Parathyroid adenoma (tissue), 2 donors: Measurements from ENCODE around the gene NRXN2.

Experiments used
- H2AFZ ChIP-seq: fragments of 300-600 bp; sonication (generic); one replicate; pipeline ENCODE4 v1.7.0; 2017; ENCODE audit warnings: antibody characterized with exemption, mild to moderate bottlenecking
- H3K27ac ChIP-seq: fragments of 300-600 bp; sonication (generic); one replicate; pipeline ENCODE4 v1.7.0; 2017
- H3K27me3 ChIP-seq: fragments of 300-600 bp; sonication (generic); one replicate; pipeline ENCODE4 v1.7.0; 2017; ENCODE audit warnings: low read length; ENCODE audit not compliant: control insufficient read depth, insufficient read depth
- H3K36me3 ChIP-seq: fragments of 300-600 bp; sonication (generic); one replicate; pipeline ENCODE4 v1.7.0; 2017; ENCODE audit warnings: low read length; ENCODE audit not compliant: control insufficient read depth, insufficient read depth
- H3K4me1 ChIP-seq: fragments of 300-600 bp; sonication (generic); one replicate; pipeline ENCODE4 v1.7.0; 2017; ENCODE audit warnings: control low read depth
- H3K4me2 ChIP-seq: fragments of 300-600 bp; sonication (generic); one replicate; pipeline ENCODE4 v1.7.0; 2017; ENCODE audit warnings: low read length
- H3K4me3 ChIP-seq: fragments of 300-600 bp; sonication (generic); one replicate; pipeline ENCODE4 v1.7.0; 2017; ENCODE audit warnings: low read depth, low read length
- H3K79me2 ChIP-seq: fragments of 300-600 bp; sonication (generic); one replicate; pipeline ENCODE4 v1.7.0; 2017; ENCODE audit warnings: control low read depth
- H3K9ac ChIP-seq: fragments of 300-600 bp; sonication (generic); one replicate; pipeline ENCODE4 v1.7.0; 2017; ENCODE audit warnings: mild to moderate bottlenecking
- H3K9me3 ChIP-seq: fragments of 300-600 bp; sonication (generic); one replicate; pipeline ENCODE4 v1.7.0; 2017; ENCODE audit warnings: low read length; ENCODE audit not compliant: control insufficient read depth
- TF ChIP-seq, protein P1 (sequence below): fragments of 300-600 bp; sonication (generic); IDR thresholded peaks from one replicate; pipeline ENCODE4 v1.7.0; 2017; ENCODE audit warnings: antibody characterized with exemption, mild to moderate bottlenecking
- donor health status: primary hyperparathyroidism.

Gene NRXN2

DNA sequence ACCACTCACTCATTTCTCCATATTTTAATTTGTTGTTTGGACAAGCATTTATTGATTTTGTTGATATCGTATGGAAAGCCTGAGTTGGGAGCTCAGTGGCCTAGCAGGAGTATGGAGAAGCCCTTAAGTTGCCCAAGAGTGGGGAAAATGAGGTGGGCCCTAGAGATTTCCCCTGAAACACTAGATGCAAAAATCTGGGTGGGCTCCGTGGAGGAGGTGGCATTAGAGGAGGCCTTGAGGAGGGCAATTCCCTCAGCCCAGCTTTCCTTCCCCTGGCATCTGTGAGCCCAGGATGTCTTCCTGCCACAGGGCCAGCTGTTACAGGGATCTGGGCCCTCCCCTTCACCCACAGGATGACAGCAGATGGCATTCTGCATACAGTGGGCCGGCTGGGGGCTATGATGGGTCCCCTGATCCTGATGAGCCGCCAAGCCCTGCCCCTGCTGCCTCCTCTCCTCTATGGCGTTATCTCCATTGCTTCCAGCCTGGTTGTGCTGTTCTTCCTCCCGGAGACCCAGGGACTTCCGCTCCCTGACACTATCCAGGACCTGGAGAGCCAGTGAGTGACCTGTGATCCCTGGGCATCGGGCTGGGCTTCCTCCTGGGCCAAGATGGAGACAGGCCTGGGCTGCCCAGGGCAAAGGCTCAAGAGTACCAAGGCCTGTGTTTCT, 153.6 kb downstream of the NRXN2 start:
- Histone ChIP-seq H3K79me2 (no peaks in the 10 kb centered on the region), H3K4me3 (no peak overlapping the region), H3K9me3 (no peaks in the 10 kb centered on the region), H3K36me3 (no peaks in the 10 kb centered on the region), H2AFZ (no peak overlapping the region), H3K9ac (no peak overlapping the region), H3K4me1 (no peaks in the 10 kb centered on the region), H3K4me2 (no peak overlapping the region), H3K27me3 (no peaks in the 10 kb centered on the region), H3K27ac (no peak overlapping the region)
- TF ChIP-seq, protein P1, sequence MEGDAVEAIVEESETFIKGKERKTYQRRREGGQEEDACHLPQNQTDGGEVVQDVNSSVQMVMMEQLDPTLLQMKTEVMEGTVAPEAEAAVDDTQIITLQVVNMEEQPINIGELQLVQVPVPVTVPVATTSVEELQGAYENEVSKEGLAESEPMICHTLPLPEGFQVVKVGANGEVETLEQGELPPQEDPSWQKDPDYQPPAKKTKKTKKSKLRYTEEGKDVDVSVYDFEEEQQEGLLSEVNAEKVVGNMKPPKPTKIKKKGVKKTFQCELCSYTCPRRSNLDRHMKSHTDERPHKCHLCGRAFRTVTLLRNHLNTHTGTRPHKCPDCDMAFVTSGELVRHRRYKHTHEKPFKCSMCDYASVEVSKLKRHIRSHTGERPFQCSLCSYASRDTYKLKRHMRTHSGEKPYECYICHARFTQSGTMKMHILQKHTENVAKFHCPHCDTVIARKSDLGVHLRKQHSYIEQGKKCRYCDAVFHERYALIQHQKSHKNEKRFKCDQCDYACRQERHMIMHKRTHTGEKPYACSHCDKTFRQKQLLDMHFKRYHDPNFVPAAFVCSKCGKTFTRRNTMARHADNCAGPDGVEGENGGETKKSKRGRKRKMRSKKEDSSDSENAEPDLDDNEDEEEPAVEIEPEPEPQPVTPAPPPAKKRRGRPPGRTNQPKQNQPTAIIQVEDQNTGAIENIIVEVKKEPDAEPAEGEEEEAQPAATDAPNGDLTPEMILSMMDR = no peak

DNA sequence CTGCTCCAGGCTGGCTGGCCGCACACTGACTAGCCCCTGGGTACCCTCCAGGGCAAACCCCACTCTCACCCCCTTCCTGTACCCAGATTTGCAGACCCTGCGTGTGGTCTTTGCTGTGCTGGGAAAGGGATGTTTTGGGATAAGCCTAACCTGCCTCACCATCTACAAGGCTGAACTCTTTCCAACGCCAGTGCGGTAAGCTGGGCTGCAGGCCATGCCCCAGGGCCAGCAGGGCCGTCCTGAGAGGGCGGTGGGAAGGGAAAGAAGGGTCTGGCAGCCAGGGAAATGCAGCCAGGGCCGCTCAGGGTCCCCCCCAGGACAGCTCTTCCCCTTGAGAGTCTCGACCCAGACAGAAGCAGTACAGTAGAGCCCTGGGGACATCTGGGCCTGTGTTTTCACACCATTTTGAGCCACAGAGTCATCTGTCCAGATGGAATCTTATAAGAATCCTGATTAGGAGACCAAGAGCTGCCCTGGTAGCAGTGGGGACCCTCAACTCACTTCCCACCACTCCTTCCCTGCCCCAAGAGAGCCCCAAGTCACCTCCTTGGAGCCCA, 154.3 kb downstream of the NRXN2 start:
- no peak overlapping the region for H2AFZ ChIP-seq
- H3K27ac ChIP-seq = no peak overlapping the region
- no peaks in the 10 kb centered on the region for H3K27me3 ChIP-seq
- no peaks in the 10 kb centered on the region for H3K79me2 ChIP-seq
- H3K9me3 ChIP-seq = no peaks in the 10 kb centered on the region
- H3K36me3 ChIP-seq = no peaks in the 10 kb centered on the region
- no peak overlapping the region for H3K9ac ChIP-seq
- TF ChIP-seq, protein P1 = no peak
- no peak overlapping the region for H3K4me2 ChIP-seq
- H3K4me1 ChIP-seq = no peaks in the 10 kb centered on the region
- H3K4me3 ChIP-seq = no peak overlapping the region

DNA sequence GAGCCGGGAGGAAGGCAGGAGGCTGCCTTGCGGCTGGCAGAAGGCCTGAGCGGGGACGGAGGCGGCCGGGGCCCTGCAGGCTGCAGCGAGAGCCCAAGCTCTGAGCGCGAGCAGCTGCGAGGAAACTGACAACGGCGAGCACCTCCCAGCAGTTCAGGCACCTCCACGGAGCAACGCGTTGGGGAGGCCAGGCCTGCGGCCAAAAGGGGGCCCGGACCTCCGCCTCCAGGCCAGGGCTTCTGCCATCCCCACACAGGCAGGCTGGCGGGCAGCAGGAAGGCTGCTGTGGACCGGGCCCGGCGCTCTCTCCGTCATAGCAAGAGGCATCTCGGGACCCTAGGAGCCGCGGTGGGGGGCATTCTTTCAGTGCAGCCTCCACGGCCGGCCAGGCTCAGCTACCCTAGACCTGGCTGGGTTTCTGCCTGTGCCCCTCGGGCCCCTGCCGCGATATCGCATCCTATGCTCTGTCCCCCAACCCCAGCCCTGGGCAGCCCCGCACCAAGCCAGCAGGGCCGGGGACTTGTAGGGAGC, 154.9 kb downstream of the NRXN2 start:
- Histone ChIP-seq H3K4me3 (no peak overlapping the region), H2AFZ (no peak overlapping the region)
- TF ChIP-seq, protein P1 = no peak

DNA sequence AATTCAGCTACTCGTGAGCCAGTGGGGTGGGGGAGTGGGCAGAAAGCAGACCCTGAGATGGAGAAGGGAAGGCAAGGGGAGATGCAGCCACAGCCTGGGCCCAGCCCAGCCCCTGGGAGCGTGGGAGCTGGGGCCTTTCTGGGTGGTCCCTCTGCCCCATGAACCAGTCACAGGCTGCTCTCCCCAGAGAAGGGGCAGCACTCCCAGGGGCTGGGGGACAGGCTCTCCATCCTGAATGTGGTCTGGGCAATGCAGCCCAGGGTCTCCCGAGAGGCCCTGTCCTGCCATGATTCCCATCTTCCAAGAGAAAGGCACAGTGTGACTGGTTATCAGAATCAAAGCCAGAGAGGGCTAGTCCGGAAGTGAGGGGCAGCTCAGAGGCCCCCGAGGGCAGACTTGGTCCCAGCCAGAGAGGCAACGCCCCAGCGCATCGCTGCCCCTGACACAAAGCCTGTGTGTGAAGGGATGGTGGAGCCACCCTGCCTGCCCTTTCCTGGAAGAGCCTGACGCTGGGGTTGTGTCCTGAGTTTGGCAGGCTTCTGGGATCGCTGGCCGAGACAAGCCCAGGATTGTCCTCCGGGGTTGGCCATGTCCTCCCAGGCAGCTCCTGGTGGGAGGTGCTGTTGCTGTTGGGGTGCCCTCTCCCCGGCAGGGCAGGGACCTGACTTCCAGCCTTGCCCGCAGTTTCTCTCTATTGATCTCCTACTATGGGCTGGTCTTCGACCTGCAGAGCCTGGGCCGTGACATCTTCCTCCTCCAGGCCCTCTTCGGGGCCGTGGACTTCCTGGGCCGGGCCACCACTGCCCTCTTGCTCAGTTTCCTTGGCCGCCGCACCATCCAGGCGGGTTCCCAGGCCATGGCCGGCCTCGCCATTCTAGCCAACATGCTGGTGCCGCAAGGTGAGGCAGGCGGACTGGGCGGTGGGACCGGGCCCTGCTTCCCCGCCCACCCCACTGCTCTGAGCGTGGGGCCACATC, 155.8 kb downstream of the NRXN2 start:
- Histone ChIP-seq H3K27me3 (no peaks in the 10 kb centered on the region), H3K9ac (no peak overlapping the region), H3K79me2 (no peaks in the 10 kb centered on the region), H2AFZ (peak overlapping the region; percentile 60), H3K9me3 (no peaks in the 10 kb centered on the region), H3K4me1 (no peaks in the 10 kb centered on the region), H3K27ac (no peak overlapping the region), H3K4me3 (no peak overlapping the region), H3K36me3 (no peaks in the 10 kb centered on the region), H3K4me2 (no peak overlapping the region)
- TF ChIP-seq, protein P1 = no peak

More for the DNA sequence above, 154.9 kb downstream of the NRXN2 start:
- Histone ChIP-seq H3K79me2 (no peaks in the 10 kb centered on the region), H3K4me1 (no peaks in the 10 kb centered on the region), H3K9ac (no peak overlapping the region), H3K36me3 (no peaks in the 10 kb centered on the region), H3K27me3 (no peaks in the 10 kb centered on the region), H3K4me2 (no peak overlapping the region), H3K27ac (no peak overlapping the region), H3K9me3 (no peaks in the 10 kb centered on the region)
